Central memory CD4-positive, alpha-beta T cell (primary cell): ENCODE measurements around the gene MYL4.
"Not testable (repeated sequence)": the region's sequence is repeated elsewhere in the genome, so short reads cannot be mapped to it uniquely, and the experiment has no call there.

Experiments used
- DNase-seq: peaks from one replicate; pipeline ENCODE4 v3.0.0; 2022

Gene MYL4

GRCh38 chr17:47244697-47245096 is 35.5 kb downstream of the MYL4 start:
- no peak for DNase-seq

- DNase-seq, result no peak
These were observed 37.0 kb downstream of the MYL4 start for GRCh38 chr17:47246120-47246519.

GRCh38 chr17:47250855-47251254 is 41.7 kb downstream of the MYL4 start:
- DNase-seq, result no peak

- DNase-seq, result no peak
These were observed 42.3 kb downstream of the MYL4 start for GRCh38 chr17:47251421-47251940.

- no peak for DNase-seq
These were observed 43.1 kb downstream of the MYL4 start for GRCh38 chr17:47252209-47252608.

- DNase-seq, result no peak
These were observed 43.8 kb downstream of the MYL4 start for GRCh38 chr17:47252766-47253512.

GRCh38 chr17:47253541-47254402 is 44.6 kb downstream of the MYL4 start, which contains the start of gene ITGB3:
ITGB3 (plus strand) TSS chr17:47253827; CDS start chr17:47253862, 35 bp downstream.
- peak; percentile 40 for DNase-seq

- DNase-seq, result no peak
These were observed 45.3 kb downstream of the MYL4 start for GRCh38 chr17:47254403-47254943.

- DNase-seq, result no peak
These were observed 48.6 kb downstream of the MYL4 start for GRCh38 chr17:47257651-47258339.

GRCh38 chr17:47262586-47262985 is 53.4 kb downstream of the MYL4 start:
- no peak for DNase-seq

GRCh38 chr17:47264166-47264565 is 55.0 kb downstream of the MYL4 start:
- no peak for DNase-seq

- DNase-seq, result no peak
These were observed 56.9 kb downstream of the MYL4 start for GRCh38 chr17:47265983-47266541.

- DNase-seq, result no peak
These were observed 57.6 kb downstream of the MYL4 start for GRCh38 chr17:47266782-47267181.

GRCh38 chr17:47267354-47267828 is 58.2 kb downstream of the MYL4 start:
- no peak for DNase-seq

- DNase-seq, result not testable (repeated sequence)
These were observed 59.8 kb downstream of the MYL4 start for GRCh38 chr17:47268964-47269363.

- not testable (repeated sequence) for DNase-seq
These were observed 60.6 kb downstream of the MYL4 start for GRCh38 chr17:47269561-47270280.

GRCh38 chr17:47270946-47271705 is 62.0 kb downstream of the MYL4 start:
- DNase-seq, result no peak

GRCh38 chr17:47272491-47272890 is 63.3 kb downstream of the MYL4 start:
- DNase-seq, result no peak

GRCh38 chr17:47273245-47273644 is 64.1 kb downstream of the MYL4 start:
- DNase-seq, result no peak
